ENCODE measurements around the gene EFNA2.
A peak's percentile ranks its signal among the peaks of the same experiment; 100 is the strongest.

- TF ChIP-seq EZH2phosphoT487 (IDR thresholded peaks at IDR 0.05; ENCODE audit: borderline replicate concordance): no peak
- TF ChIP-seq CTCF (conservative IDR thresholded peaks at IDR 0.05; ENCODE audit: low read length): peak; percentile 97
Measured at GRCh38 chr19:1279782-1280341, 5.8 kb upstream of the EFNA2 start.
